K562 (cell line): Measurements from ENCODE around the gene PTPN11.

Source experiments
- DPF2 ChIP-seq: fragments of 450-650 bp; IDR thresholded peaks from 2 replicates; pipeline ENCODE4 v1.6.1; 2016
- FOXA1 ChIP-seq: fragments of 450-650 bp; IDR thresholded peaks from 2 replicates; pipeline ENCODE4 v1.6.1; 2016; ENCODE audit warnings: mild to moderate bottlenecking, borderline replicate concordance
- POLR2AphosphoS5 ChIP-seq: IDR thresholded peaks from 2 replicates; pipeline ENCODE4 v1.6.1; 2011; ENCODE audit warnings: mild to moderate bottlenecking, low read depth, low read length, moderate library complexity; ENCODE audit not compliant: control insufficient read depth, insufficient read depth
- RFX5 ChIP-seq: IDR thresholded peaks from 2 replicates; pipeline ENCODE4 v1.6.1; 2011; ENCODE audit warnings: low read depth, mild to moderate bottlenecking, improper control_type of control experiment, low read length

DNA sequence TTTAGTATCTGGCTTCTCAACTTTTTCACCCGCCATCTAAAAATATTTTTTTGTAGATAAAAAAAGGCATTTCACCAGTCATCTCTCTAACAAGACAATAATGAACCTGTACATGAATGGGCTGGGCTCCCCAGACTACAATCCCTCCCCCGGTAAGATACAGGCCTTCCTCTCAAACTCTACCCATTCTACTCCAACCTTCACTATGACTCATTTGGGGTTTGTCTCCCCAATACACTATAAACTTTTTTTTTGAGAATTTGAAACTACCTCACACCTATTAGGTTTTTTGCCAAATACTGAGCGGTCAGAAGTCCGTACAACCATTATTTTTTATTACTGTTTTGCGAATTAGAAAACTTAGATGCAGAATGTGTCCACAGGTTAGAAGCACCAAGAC, 10.1 kb upstream of the PTPN11 start:
- TF ChIP-seq POLR2AphosphoS5, result no peak
- no peak for TF ChIP-seq FOXA1
- TF ChIP-seq DPF2, result no peak
- no peak for TF ChIP-seq RFX5
